Measurements from ENCODE around the gene LRRN4.

LRRN4 gene

GRCh38 chr20:6045566-6045965 lies 8.3 kb downstream of the LRRN4 start:
- no peak for TF ChIP-seq CTCF (IDR thresholded peaks at IDR 0.05)
- intact Hi-C loops (cut with DNase I; ENCODE audit: low total_unique reads), result no loop called here
- H3K9me3 ChIP-seq, result no peaks in the 10 kb centered on the region
- no peaks in the 10 kb centered on the region for H3K4me1 ChIP-seq
- H3K27ac ChIP-seq, result no peak overlapping the region
- no peak for DNase-seq
- H3K4me3 ChIP-seq, result no peak overlapping the region
- H3K36me3 ChIP-seq, result peaks cover 15 to 20% (median 17%) of the 10 kb centered on the region in 3 donors
- peaks cover 0 to under 1% of the 10 kb centered on the region in 2 donors for H3K27me3 ChIP-seq

GRCh38 chr20:6044115-6044514 lies 9.7 kb downstream of the LRRN4 start:
- no peak overlapping the region for H3K27ac ChIP-seq
- no peaks in the 10 kb centered on the region for H3K9me3 ChIP-seq
- intact Hi-C loops (cut with DNase I; ENCODE audit: low total_unique reads), result no loop called here
- peaks cover 24 to 35% (median 29%) of the 10 kb centered on the region in 3 donors for H3K36me3 ChIP-seq
- H3K4me1 ChIP-seq, result no peaks in the 10 kb centered on the region
- TF ChIP-seq CTCF (IDR thresholded peaks at IDR 0.05), result no peak
- no peaks in the 10 kb centered on the region for H3K27me3 ChIP-seq
- no peak for DNase-seq
- H3K4me3 ChIP-seq, result no peak overlapping the region

- DNase-seq, result no peak
- peaks cover 47 to 56% (median 51%) of the 10 kb centered on the region in 3 donors for H3K36me3 ChIP-seq
- TF ChIP-seq CTCF (IDR thresholded peaks at IDR 0.05), result no peak
- H3K9me3 ChIP-seq, result no peaks in the 10 kb centered on the region
- no peak overlapping the region for H3K4me3 ChIP-seq
- no peaks in the 10 kb centered on the region for H3K4me1 ChIP-seq
- H3K27me3 ChIP-seq, result no peaks in the 10 kb centered on the region
- no peak overlapping the region for H3K27ac ChIP-seq
- intact Hi-C loops (cut with DNase I; ENCODE audit: low total_unique reads), result no loop called here
These were observed 12.0 kb downstream of the LRRN4 start for GRCh38 chr20:6041808-6042265.

GRCh38 chr20:6040958-6041807 lies 12.7 kb downstream of the LRRN4 start:
- peaks cover 53 to 63% (median 56%) of the 10 kb centered on the region in 3 donors for H3K36me3 ChIP-seq
- no peak overlapping the region for H3K4me3 ChIP-seq

GRCh38 chr20:6040540-6040939 lies 13.3 kb downstream of the LRRN4 start:
- DNase-seq, result no peak
- H3K9me3 ChIP-seq, result no peaks in the 10 kb centered on the region
- intact Hi-C loops (cut with DNase I; ENCODE audit: low total_unique reads), result no loop called here

More at GRCh38 chr20:6040958-6041807, 12.7 kb downstream of the LRRN4 start:
- Histone ChIP-seq H3K27ac (no peak overlapping the region), H3K4me1 (no peaks in the 10 kb centered on the region), H3K27me3 (no peaks in the 10 kb centered on the region), H3K9me3 (no peaks in the 10 kb centered on the region)
- intact Hi-C loops (cut with DNase I; ENCODE audit: low total_unique reads), result no loop called here
- no peak for TF ChIP-seq CTCF (IDR thresholded peaks at IDR 0.05)
- DNase-seq, result no peak

More at GRCh38 chr20:6040540-6040939, 13.3 kb downstream of the LRRN4 start:
- no peak overlapping the region for H3K27ac ChIP-seq
- H3K4me1 ChIP-seq, result no peaks in the 10 kb centered on the region
- no peak for TF ChIP-seq CTCF (IDR thresholded peaks at IDR 0.05)
- H3K4me3 ChIP-seq, result no peak overlapping the region
- H3K27me3 ChIP-seq, result no peaks in the 10 kb centered on the region
- peaks cover 60 to 69% (median 63%) of the 10 kb centered on the region in 3 donors for H3K36me3 ChIP-seq
